ENCODE measurements around the gene DARS1.
"Not testable (repeated sequence)": the region's sequence is repeated elsewhere in the genome, so short reads cannot be mapped to it uniquely, and the experiment has no call there.

The DARS1 gene

GRCh38 chr2:135975702-135976101, 9.7 kb downstream of the DARS1 start:
- DNase-seq, result no peak

DNA sequence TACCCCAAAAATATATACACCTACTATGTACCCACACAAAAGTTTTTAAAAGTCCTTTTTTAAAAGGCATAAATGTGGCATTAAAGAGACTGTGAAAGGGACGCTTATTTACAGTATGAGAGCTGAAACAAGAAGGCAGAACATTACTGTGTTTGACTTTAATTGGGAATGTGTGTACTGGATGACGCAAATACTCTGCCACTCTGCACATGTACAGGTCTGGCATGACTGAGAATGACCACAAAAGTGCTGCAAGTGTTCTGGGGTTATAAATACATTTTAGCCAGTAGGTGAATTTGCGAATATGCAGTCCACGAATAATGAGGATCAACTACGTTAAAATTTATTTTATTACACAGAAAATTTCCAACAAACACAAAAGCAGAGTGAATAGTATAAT, 11.4 kb downstream of the DARS1 start:
- DNase-seq, result no peak

DNA sequence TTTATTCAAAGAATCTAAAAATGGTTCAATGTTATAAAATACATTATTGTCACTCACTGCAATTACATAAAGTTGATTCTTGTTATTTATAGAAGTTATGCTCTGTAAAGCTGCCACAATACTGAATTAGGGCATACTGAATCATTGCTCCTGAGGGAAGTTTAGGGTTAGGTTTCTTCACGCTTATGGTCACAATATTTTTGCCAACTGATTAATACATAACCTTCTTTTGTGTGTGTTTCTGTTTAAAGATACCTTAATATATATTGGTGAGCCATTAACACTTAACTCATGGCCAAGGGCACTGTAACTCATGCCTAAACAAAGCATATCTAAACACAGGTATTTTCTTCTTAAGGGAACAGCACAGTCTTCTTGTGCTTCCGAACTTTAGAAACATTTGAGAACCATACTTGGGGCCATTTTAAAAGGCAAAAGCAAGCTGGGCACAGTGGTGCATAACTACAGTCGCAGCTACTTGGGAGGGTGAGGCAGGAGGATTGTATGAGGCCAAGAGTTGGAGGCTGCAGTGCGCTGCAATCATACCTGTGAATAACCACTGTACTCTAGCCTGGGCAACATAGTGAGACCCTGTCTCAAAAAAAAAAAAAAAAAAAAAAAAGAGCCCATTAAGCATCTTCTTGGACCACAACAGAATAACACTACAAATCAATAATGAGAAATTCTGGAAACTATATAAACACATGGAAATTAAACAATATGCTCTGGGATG, 15.6 kb downstream of the DARS1 start:
- DNase-seq, result no peak

- no peak for DNase-seq
These were observed 19.7 kb downstream of the DARS1 start for GRCh38 chr2:135965756-135966155.

DNA sequence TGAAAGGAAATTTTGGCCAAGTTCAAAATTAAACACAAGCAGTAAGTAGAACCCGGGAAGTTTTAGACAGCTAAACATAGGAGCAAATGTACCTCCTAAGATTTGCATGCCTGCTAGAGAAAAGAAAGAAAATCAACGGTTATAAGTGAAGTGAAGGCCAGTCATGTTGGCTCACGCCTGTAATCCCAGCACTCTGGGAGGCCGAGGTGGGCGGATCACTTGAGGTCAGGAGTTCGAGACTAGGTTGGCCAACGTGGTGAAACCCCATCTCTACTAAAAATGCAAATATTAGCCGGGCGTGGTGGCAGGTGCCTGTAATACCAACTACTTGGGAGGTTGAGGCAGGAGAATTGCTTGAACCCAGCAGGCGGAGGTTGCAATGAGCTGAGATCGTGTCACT, 21.0 kb downstream of the DARS1 start:
- not testable (repeated sequence) for DNase-seq

DNA sequence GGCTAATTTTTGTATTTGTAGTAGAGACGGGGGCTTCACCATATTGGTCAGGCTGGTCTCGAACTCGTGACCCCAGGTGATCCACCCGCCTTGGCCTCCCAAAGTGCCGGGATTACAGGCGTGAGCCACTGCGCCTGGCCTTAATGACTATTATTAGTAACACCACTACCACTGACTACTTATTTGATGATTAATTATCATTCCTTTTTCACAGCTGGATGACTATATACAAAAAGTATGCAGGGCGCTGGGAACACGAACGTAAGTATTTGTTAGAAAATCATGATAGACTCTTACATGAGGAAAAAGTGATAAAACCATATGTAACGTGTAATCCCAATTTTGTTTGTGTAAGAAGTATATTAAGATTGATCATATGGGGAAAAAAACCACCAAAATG, 21.6 kb downstream of the DARS1 start:
- no peak for DNase-seq

DNA sequence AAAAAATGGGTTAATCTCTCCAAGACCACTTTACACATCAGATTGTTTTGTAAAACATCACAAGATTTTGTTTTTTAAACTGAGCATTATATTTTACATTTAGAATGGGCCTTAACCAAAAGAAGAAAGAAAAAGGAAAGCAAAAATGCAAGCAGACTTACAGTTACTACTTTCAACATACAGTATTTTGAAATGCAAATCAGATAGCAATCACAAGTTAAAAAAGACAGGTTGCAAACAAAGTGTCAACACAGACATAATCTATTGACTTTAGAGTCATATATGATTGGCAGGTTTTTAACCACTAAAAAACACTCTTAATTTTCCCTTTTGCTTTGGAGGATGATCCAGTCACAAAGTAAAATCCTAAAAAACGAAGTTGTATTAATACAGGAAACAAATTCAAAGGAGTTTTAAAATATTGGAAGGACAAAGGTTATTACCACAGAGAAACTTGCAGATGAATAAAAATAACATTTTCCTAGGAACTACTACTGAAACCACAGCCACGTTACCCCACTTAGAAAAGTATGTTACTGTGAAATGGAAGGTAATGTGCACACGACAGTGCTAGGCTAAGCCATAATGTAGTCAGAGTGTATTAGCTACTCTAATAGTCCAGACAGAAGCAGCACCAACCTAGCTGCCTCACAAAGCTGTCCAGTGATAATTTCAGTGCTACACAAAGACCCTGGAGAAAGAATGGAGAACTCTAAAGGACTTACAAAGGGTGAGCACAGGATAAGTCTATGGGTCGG, 22.9 kb downstream of the DARS1 start:
- no peak for DNase-seq

DNA sequence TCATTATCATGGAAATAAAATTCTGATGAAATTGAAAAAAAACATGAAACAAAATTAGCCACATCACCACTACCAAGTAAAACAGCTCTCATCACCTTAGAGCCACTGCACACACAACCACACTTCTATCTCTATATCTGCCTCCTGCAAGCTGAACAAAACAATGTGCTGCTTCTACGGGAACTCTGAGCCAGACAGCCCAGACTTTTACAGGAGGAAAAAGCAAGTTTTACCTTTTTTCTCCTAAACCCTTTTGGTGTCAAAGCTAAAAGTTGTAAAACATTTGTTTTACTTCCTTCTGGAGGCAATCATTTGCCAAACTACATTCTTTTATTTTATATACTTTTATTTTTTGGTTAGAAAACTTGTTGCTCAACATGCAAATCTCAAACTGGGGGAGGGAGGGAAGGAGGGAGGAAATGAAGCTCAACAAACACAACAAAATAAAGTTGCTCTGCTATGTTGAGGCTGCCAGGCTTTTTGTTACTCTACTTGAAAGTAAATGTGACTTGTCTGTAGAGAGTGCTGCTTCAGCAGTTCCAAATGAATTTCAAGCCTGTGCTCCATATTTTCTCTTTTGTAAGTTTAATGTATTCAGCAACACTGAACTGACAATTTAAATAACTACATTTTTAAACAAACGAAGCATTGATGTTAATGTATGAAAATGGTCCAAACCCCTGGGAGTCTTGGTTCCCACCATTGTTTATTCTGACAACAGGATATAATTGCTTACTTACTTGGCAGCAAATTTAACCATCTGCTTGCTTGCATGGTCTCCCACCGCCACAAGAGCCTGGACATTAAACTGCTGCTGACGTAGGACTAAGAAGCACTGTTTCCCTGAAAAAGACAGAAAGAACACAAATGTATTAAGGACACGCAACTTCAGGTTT, 24.5 kb downstream of the DARS1 start:
- DNase-seq, result no peak

GRCh38 chr2:135960150-135960549, 25.3 kb downstream of the DARS1 start:
- DNase-seq, result no peak

DNA sequence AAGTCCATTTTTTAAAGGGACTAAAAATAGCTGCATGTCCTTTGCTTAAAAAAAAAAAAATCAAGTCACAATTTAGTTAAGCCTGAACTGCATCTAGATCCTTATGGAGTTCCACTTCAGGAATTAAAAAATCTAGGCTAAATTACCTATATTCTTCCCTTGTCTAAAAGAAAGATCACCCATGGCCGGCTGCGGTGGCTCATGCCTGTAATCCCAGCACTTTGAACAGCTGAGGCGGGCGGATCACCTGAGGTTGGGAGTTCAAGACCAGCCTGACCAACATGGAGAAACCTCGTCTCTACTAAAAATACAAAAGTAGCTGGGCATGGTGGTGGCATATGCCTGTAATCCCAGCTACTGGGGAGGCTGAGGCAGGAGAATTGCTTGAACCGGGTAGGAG, 26.5 kb downstream of the DARS1 start:
- DNase-seq, result not testable (repeated sequence)

GRCh38 chr2:135954020-135954601, 31.3 kb downstream of the DARS1 start:
- DNase-seq, result no peak

DNA sequence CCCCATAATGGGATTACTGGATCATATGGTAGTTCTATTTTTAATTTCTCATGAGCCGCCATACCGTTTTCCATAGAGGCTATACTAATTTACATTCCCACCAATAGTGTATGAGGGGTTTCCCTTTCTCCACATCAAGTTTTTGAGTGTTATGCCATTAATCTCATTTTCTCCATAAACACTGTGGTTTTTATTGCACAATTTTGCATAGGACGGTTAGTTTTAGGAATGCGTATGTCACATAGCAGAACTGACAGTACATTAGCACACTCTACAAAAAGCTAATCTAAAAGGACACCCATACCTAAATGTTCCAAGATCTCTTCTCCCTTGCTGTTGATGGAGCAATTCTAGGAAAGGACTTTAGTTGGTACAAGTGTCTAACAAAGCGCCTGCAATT, 32.5 kb downstream of the DARS1 start:
- DNase-seq, result no peak

- DNase-seq, result no peak
These were observed 34.3 kb downstream of the DARS1 start for GRCh38 chr2:135951041-135951583.

DNA sequence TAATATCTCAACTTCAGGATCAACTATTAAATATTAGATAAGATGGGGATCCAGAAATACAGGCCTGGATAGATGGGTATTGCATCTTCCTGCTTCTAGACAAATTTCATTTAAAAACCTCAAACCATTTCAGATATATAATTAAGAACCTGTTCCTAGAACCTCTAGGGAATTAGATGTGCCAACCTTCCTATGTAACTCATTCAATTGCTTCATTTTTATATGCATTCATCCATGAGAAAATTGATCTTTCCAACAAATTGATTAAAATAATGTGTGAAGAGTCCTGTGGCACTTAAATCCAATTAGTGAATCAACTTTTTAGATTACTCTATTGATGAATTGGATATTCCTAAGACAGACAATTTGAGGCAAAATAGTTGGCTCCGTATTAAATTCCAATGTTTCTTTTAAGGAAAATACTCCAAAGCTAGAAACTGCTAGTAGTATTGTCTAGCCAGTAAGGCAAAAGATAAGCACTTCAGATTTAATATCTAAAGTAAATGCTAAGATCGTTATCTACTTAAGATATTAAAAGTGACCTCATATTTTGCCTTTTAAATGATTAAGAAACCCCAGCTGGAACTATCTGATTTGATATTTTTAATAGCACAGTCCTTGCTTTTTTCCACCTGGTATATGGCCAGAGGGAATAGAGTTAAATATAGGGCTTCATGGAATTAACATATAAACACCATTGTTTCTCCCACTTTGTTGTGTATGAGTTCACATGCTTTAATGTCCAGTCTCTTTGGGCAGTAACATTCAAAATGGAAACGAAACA, 35.8 kb downstream of the DARS1 start:
- DNase-seq, result no peak

DNA sequence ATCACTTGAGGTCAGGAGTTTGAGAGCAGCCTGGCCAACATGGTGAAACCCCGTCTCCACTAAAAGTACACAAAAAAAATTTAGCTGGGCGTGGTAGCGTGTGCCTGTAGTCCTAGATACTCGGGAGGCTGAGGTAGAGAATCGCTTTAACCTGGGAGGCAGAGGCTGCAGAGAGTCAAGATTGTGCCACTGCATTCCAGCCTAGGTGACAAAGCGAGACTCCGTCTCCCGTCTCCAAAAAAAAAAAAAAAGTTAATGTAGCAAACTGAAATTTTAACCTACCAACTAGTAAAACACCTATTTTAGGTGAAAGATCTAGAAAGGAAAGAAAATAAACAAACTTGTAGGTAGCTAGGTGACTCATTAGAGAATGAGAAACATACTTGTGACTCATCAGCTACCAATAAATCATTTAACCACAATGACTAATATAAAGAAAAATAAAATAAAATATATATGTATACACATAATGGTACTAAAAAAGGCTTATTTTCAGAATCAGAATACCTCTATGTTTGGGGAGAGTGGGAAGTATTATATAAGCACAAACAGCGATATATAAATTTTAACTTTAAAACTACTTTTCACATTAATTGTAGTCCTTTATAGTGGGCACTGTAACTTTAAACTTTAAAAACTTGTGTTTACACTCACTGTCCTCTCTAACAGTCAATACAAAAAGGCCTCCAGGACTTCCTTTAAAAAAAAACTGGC, 36.6 kb downstream of the DARS1 start:
- DNase-seq, result no peak

DNA sequence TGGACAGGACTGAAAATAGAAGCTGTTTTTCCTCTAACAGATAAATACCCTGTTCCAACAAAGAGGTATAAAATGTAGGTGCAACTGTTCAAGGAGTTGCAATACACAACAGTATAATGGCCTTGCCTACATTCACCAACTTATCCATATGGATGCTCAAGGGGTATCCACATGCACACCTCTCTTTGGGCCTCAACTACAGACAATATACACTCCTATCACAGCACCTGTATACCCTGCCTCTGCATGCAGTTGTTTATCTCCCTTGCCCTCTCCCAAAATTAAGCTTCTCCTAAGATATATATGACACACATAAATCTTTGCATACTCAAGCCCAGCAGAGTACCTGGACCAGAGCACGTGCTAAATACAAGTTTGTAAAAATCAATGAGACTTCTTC, 37.3 kb downstream of the DARS1 start:
- no peak for DNase-seq

GRCh38 chr2:135947483-135947882, 37.9 kb downstream of the DARS1 start:
- DNase-seq, result no peak

DNA sequence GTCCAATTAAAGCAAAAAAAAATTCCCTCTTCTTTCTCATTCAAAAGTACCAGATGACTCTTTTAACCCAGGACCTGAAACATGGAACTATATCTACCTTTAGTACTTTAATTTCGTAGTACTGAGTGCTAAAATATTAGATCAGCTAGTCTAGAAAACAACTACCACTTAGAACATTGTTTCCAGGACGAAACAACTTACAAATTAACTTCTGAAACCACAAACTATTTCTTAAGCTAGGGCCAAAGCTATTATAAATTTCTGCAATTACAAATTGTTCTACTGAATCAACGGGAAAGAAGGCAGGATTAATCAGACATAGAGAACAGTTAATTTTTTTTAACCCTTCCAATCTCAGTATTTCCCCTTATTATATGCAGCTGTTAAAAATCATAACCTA, 39.9 kb downstream of the DARS1 start:
- no peak for DNase-seq

- DNase-seq, result no peak
These were observed 40.8 kb downstream of the DARS1 start for GRCh38 chr2:135944625-135945024.

- DNase-seq, result no peak
These were observed 42.3 kb downstream of the DARS1 start for GRCh38 chr2:135942936-135943688.

DNA sequence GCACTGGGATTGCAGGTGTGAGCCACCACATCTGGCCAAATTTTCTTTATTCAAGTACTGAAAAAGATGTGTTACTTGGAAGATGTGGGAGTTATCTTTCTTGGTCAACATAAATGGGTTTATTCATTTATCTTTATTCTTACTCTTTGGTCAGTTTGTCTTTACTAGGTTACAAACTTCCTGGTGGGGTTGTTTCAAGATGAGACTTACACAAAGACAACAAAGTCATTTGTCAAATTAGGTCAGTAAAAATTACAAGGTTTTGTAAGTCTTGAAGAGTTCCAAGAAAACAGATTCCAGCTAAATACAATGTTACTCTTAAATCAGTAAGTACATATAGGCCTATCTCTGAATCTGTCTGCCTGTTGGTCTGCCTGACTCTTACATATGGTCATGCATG, 48.9 kb downstream of the DARS1 start:
- DNase-seq, result no peak

All from Kasumi-1 (cell line).